D721Med (cell line): Measurements from ENCODE around the gene QSER1.

Experiments
- DNase-seq: peaks from one replicate; pipeline ENCODE4 v3.0.0; 2011; ENCODE audit warnings: low spot score; ENCODE audit not compliant: insufficient read length
- FAIRE-seq: peaks from 2 replicates; lab custom pipeline; 2011; peaks lifted over from hg19 to GRCh38; lab: Jason Lieb, UNC
- TF ChIP-seq, protein P1 (sequence below): IDR thresholded peaks from 2 replicates; pipeline ENCODE4 v1.5.1; 2012; ENCODE audit warnings: mild to moderate bottlenecking, control low read depth; ENCODE audit not compliant: insufficient read depth; ENCODE audit errors: missing control alignments

The QSER1 gene

DNA sequence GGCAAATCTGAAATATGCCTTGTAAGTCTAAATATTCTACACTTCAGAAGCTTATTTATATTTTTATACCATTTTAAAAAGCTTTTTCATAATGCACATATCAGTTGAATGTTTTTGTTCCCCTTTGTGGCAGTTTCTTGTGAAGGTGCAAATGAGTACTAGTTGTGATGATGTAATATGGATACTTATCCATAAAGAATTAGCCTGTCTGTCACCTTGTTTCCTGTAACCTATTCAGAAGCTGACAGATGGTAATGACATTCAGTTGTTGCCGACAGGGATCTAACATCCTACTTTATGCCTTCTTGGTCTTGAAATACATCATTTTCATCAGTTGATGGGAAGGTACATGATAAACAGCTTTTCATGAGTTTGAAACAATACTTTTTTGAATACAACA is 2.9 kb downstream of the QSER1 start:
- TF ChIP-seq, protein P1, sequence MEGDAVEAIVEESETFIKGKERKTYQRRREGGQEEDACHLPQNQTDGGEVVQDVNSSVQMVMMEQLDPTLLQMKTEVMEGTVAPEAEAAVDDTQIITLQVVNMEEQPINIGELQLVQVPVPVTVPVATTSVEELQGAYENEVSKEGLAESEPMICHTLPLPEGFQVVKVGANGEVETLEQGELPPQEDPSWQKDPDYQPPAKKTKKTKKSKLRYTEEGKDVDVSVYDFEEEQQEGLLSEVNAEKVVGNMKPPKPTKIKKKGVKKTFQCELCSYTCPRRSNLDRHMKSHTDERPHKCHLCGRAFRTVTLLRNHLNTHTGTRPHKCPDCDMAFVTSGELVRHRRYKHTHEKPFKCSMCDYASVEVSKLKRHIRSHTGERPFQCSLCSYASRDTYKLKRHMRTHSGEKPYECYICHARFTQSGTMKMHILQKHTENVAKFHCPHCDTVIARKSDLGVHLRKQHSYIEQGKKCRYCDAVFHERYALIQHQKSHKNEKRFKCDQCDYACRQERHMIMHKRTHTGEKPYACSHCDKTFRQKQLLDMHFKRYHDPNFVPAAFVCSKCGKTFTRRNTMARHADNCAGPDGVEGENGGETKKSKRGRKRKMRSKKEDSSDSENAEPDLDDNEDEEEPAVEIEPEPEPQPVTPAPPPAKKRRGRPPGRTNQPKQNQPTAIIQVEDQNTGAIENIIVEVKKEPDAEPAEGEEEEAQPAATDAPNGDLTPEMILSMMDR: no peak
- DNase-seq: no peak
- FAIRE-seq: no peak

DNA sequence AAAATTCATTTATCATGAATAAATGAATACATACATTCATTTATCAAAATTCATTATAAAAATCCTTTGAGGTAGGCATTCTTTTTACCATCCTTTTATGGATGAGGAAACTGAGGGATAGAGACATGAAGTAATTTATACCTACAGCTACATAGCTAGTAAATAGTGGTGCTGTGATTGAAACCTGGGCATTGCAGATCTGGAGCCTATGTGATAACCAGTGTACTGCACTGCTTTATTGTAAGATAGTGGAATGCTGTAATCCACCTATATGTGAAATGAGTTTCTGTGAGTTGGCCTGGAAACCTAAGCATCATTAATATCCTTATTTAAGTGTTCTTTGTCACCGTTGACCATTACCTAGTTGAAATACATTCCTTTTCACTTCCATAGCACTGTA is 4.5 kb downstream of the QSER1 start:
- DNase-seq: no peak
- no peak for FAIRE-seq
- TF ChIP-seq, protein P1: no peak

DNA sequence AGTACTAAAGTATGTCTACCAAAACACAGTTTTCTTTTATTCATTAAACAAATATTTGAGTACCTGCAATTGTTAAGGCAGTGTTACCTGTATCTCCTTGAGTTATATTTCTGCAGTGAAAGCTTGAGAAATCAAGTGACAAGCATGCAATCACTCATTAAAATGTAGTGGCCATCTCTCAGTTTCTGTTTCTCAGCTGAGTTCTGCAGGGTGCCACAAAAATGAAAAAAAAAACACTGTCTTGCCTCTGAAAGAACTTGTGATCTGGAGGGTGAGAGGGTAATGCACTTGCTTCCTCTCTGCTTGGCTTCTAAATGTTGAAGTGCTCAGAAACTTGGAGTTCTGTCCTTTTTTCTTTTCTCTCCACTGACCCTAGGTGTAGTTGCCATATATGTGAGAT is 6.8 kb downstream of the QSER1 start:
- TF ChIP-seq, protein P1: no peak
- DNase-seq: no peak
- no peak for FAIRE-seq

DNA sequence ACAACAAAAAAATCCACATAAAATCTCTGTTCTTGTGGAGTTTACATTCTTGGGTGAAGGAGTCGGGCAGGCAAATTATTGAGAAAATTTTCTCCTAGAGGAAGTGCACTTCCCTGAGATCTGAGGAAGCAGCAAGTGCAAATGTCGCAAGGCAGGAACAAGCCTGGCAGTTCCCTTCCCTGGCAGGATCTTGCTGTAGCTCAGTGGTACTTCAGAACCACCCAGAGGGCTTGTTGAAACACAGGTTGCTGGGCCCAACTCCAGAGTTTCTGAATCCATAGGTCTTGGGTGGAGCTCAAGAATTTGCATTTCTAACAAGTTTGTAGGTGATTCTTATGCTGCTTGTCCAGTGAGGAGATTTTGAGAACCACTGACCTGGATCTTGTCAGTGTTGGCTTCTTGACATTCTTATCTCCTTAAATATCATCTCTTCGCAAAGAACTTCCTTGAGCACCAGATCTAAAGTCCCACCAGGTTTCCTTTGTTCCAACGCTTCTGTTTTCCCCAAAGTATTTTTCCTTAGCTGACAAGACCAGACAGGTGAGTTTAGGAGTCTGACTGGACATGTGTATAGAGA is 9.6 kb downstream of the QSER1 start:
- DNase-seq: no peak
- no peak for FAIRE-seq
- TF ChIP-seq, protein P1: no peak

DNA sequence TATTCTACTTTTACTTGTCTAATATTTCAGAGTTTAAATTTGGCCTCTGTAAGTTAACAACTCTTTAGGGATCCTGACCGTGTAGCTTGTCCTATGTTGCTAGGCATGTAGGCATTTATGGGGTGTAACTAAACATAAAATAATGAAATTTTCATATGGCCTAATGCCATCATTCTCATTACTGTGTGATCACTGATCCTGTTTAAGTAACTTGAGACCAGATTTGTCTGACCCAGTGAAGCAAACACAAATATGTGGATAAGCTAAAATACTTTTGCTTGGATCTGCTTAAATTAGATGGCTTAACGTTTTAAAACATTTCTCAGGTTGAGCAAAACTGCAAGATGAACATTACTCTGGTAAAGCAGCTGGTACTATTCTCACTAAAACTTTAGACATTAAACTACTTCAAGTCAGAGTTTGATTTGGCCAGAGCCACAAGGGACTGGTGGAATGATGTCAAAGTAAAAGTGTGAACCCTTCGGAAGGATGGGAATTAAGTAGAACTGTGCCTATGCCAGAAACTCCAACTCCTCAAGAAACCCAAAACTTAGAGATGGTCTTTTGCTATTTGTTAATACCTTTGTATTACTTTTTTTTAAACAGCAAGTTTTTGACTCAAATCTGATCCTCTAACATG is 12.5 kb downstream of the QSER1 start:
- FAIRE-seq (no peak), DNase-seq (no peak)
- TF ChIP-seq, protein P1: no peak

DNA sequence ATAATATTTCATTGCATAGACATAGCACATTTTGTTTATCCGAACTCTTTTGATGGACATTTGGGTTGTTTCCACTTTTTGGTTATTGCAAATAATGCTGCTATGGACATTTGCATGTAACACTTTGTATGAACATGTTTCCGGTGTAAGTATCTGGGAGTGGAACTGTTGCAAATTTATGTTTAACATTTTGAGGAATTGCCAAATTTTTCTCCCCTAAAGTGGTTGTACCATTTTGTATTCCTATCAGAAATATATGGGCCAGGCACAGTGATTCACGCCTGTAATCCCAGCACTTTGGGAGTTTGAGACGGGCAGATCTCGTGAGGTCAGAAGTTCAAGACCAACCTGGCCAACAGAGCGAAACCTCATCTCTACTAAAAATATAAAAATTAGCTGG is 16.0 kb downstream of the QSER1 start:
- FAIRE-seq (no peak), DNase-seq (no peak)
- TF ChIP-seq, protein P1: no peak

DNA sequence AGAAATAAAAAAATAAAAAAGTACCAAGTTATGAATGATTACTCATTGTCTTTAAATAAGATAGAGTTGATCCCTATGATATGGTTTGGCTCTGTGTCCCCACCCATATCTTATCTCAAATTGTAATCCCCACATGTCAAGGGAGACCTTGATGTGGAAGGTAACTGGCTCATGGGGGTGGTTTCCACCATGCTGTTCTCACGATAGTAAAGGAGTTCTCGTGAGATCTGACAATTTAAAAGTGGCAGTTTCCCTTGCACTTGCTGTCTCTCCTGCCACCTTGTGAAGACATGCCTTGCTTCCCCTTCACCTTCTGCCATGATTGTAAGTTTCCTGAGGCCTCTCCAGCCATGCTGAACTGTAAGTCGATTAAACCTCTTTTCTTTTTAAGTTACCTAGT is 18.8 kb downstream of the QSER1 start:
- TF ChIP-seq, protein P1: no peak
- no peak for DNase-seq
- FAIRE-seq: no peak
